Muscle of leg (tissue), 11 donors: ENCODE data around the gene KRT79. TPM values are rescaled to one million over a fixed set of nuclear protein-coding genes. Genes with fewer than 3 reads are reported as not detected.

Experiments
- DNase-seq: peaks from one replicate; pipeline ENCODE4 v3.0.0; 2013
- H3K27ac ChIP-seq: one replicate; pipeline ENCODE4 v1.5.1; 2013; ENCODE audit warnings: mild to moderate bottlenecking, low read length, control low read depth
- H3K27me3 ChIP-seq: one replicate; pipeline ENCODE4 v1.6.1; 2013; ENCODE audit warnings: low read length; ENCODE audit not compliant: control insufficient read depth, insufficient read depth
- H3K36me3 ChIP-seq: one replicate; pipeline ENCODE4 v1.6.1; 2013; ENCODE audit warnings: low read length; ENCODE audit not compliant: control insufficient read depth, insufficient read depth
- H3K4me1 ChIP-seq: one replicate; pipeline ENCODE4 v1.6.1; 2013; ENCODE audit warnings: low read length; ENCODE audit not compliant: control insufficient read depth, insufficient read depth
- H3K4me3 ChIP-seq: one replicate; pipeline ENCODE4 v1.5.1; 2013; ENCODE audit warnings: low read length, control low read depth
- H3K9me3 ChIP-seq: replicated peaks from 2 replicates; pipeline ENCODE4 v1.6.1; 2013; ENCODE audit warnings: low read depth, low read length; ENCODE audit not compliant: control insufficient read depth
- WGBS: methylation state at CpG from one replicate; pipeline ENCODE4 v1.1.5; 2013; ENCODE audit warnings: missing lambda C conversion rate; ENCODE audit not compliant: insufficient coverage; 5-methylcytosine and 5-hydroxymethylcytosine counted together
- polyA plus RNA-seq, 8 donors: library from polyadenylated mRNA; unstranded; fragments of 120-200 nt; gene quantifications; one replicate each; pipeline versions ENCODE4 v1.2.1 to v1.2.3, GENCODE V29; 2013; ENCODE audit warnings: inconsistent platforms in 1 of 8, low replicate concordance in 1 of 8; ENCODE audit not compliant: insufficient read length in 8 of 8, insufficient read depth in 1 of 8
- total RNA-seq: library from RNA; stranded (reverse); fragments of 120-200 nt; gene quantifications from one replicate; pipeline ENCODE4 v1.2.4, GENCODE V29; 2013

Gene KRT79
- total and polyA plus RNA-seq, 9 donors = not detected

DNA sequence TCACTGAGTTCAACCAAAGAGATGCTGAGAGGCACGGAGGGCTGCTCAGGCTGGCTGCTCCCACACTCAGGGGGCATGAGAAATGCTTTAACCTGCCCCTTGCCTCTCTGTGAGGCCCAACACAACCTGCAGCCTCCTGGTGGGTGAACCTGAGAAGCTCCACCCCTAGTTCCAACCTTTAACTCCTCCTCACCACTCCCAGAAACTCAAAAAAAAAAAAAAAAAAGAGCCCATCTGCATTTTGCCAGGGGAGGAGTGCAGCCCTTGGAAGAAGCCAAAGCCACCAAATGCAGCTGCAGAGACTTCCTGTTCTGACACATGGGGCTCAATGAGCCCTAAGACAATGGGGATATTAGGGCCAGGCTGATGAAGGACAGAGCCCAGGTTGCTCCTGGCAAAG is 29.1 kb downstream of the KRT79 start:
- Histone ChIP-seq H3K36me3 (no peaks in the 10 kb centered on the region), H3K4me3 (no peak overlapping the region), H3K4me1 (peaks cover 13% of the 10 kb centered on the region), H3K27me3 (peaks cover 20% of the 10 kb centered on the region), H3K9me3 (no peaks in the 10 kb centered on the region), H3K27ac (no peak overlapping the region)
- WGBS = 17% methylated on average over 1 of the region's 1 CpG
- no peak for DNase-seq

DNA sequence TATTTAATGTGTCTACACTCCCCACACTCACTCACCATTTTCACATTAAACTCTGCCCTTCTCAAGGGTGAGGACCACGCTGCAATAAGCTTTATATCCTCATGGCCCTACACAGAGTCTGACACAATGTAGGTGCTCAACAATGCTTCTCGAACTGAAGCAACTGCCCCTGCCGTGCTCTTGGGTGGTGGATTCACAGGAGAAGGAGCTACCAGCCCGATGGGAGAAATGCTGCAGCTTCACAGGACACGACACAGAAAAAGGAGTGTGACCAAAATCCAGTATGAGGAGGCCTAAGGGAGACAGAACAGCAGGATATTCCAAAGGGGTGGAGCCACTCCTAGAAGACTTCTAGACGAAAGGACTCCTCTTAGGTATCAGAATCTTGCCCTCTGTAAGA is 31.7 kb downstream of the KRT79 start:
- Histone ChIP-seq H3K27ac (no peak overlapping the region), H3K4me1 (peaks cover 13% of the 10 kb centered on the region), H3K27me3 (peaks cover 10% of the 10 kb centered on the region), H3K36me3 (no peaks in the 10 kb centered on the region), H3K4me3 (no peak overlapping the region), H3K9me3 (no peaks in the 10 kb centered on the region)
- 57% methylated on average over 6 of the region's 6 CpGs for WGBS
- no peak for DNase-seq

DNA sequence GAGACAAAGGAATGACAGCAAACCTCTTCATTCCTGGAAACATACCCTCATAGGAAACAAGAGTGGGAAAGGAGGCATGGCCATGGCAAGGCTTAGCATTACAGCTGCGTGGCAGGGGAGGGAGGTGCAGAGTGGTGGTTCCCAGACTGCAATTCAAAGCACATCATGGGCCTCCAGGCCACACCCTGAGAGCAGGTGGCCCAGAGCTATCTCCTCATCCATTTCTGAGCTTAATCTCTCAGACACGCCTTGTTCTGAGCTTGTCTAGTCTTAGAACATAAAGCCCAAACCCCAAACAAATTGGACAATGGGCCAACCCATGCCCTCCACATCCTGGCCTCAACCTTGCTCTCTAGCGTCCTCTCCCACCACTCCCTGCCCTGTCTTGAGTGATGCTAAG is 32.3 kb downstream of the KRT79 start:
- 76% methylated on average over 2 of the region's 3 CpGs for WGBS

DNA sequence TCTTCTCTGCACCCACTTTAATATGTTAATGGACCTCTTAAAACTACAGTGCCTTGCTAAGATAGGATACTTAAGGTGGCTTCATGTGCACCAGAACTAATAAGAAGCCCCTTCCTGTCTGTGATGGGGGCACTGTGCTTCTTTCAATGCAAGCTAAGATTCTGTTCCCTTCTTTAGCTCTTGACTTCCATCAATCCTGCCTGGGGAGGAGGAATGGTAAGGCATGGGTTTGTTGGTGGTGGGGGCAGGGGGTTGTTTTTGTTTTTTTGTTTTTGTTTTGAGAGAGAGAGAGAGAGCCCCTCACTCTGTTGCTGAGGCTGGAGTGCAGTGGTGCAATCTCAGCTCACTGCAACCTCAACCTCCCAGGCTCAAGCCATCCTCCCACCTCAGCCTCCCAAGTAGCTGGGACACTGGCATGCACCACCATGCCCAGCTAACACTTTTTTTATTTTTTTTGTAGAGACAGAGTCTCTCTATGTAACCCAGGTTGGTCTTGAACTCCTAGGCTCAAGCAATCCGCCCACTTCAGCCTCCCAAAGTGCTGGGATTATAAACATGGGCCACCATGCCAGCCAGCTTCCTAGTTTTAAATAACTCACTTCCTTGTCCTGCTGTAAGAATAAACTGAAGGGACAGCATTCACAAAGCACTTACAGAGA is 33.7 kb downstream of the KRT79 start:
- Histone ChIP-seq H3K4me3 (no peak overlapping the region), H3K27me3 (peaks cover 4% of the 10 kb centered on the region), H3K4me1 (peaks cover 11% of the 10 kb centered on the region), H3K36me3 (no peaks in the 10 kb centered on the region), H3K9me3 (no peaks in the 10 kb centered on the region), H3K27ac (no peak overlapping the region)
- DNase-seq = no peak
- no CpG with 5 or more reads among the region's 1 CpG for WGBS

More for the DNA sequence above, 32.3 kb downstream of the KRT79 start:
- Histone ChIP-seq H3K9me3 (no peaks in the 10 kb centered on the region), H3K36me3 (no peaks in the 10 kb centered on the region), H3K4me3 (no peak overlapping the region), H3K27me3 (peaks cover 5% of the 10 kb centered on the region), H3K4me1 (peaks cover 13% of the 10 kb centered on the region), H3K27ac (no peak overlapping the region)
- DNase-seq = no peak

DNA sequence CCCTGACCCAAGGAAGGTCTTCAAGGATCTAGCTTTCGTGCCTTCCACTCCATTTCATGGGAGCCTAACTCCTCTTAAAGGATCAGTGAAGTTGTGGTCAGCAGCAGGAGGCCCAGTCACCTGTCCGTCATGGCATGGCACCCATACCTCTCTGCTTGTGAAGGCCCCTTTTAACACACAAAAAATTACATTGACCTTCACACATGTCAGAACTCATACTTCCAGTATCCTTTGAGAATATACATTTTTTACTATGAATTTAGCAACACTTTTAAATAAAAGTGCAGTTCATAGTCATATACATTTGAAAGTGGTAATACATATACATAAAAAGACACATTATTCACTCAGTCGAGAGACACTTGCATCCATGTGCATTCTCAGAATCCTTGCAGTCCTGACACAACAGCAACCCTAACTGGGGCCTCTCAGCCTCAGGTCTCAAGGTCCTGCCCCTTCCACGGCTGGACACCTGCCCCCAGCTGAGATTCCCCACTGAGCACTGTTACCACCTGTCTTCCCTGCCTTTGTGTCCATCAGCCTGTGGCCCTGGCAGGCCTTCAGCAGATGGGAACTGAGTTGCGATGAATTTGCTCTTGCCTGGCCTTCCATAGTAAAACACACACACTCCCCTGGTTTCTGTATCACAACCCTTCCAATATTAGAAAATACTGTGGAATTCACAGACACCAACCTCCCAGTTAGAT is 34.5 kb downstream of the KRT79 start:
- Histone ChIP-seq H3K27ac (no peak overlapping the region), H3K4me1 (peaks cover 6% of the 10 kb centered on the region), H3K36me3 (no peaks in the 10 kb centered on the region), H3K9me3 (no peaks in the 10 kb centered on the region), H3K27me3 (peaks cover 2% of the 10 kb centered on the region), H3K4me3 (no peak overlapping the region)
- 42% methylated on average over 2 of the region's 5 CpGs for WGBS
- DNase-seq = no peak

DNA sequence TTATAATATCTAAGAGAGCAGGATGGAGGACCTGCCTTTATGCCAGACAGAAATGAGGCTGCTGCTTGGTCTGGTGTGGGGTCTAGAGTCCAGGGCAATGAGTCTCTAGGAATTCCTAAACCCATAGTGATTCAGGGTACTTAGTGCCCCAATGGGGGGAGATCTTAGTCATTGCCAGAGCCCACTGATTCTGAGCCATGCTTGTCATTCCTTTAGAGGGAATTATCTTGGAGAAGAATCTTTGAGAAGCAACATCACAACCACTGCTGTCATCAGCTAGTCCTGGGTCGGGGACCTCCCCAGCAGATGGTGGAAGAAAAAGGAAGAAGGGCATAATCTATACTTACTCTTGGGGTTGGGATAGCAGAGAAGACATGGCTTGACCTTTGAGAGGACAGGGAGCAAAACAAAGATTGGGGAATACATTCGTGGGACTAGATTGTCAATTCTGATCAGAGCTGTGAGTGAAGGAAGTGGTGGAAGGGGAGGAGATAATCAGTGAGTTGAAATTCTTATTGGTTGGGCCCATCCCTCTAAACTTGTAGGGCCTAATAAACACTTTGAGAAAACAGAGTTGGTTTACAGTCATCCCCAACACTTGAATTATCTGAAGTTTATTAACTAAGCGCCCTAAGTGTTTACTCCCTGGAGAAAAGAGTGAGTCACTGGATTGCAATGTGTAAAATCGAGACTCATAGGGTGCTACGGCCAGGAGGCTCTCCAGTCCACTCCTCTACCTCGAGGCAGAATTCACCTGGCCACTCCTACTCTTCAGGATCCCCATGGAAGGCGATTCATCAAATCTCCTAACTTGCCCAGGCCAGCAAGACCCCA is 35.2 kb downstream of the KRT79 start:
- DNase-seq = no peak
- Histone ChIP-seq H3K4me3 (no peak overlapping the region), H3K4me1 (peaks cover 2% of the 10 kb centered on the region), H3K27me3 (peaks cover 2% of the 10 kb centered on the region), H3K9me3 (no peaks in the 10 kb centered on the region), H3K27ac (no peak overlapping the region), H3K36me3 (no peaks in the 10 kb centered on the region)
- WGBS = 52% methylated on average over 2 of the region's 7 CpGs

DNA sequence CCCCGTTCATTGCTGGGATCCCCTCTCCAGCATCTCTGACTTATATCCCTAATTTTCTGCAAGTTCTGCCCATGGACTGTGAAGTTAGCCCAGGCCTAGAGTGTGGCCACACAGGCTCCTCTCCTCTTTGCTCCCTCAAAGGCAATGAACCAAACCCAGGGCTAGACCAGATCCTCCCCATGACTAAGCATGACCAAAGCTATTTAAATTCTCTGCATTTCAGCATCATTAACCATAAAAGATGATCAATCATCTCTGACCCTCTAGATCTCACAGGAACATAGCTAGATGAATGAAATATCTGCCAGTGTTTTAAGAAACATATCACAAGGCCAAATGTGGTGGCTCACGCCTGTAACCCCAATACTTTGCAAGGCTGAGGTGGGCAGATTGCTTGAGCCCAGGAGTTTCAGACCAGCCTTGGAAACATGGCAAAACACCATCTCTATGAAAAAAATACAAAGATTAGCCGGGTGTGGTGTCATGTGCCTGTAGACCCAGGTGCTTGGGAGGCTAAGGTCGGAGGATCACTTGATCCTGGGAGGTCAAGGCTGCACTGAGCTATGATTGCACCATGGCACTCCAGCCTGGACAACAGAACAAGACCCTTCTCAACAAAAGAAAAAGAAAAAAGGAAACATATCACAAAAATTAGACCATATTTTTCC is 36.0 kb downstream of the KRT79 start:
- DNase-seq = no peak
- H3K27me3 ChIP-seq = peaks cover 2% of the 10 kb centered on the region
- no peak overlapping the region for H3K4me3 ChIP-seq
- no peaks in the 10 kb centered on the region for H3K9me3 ChIP-seq
- WGBS = 80% methylated on average over 1 of the region's 4 CpGs
- H3K27ac ChIP-seq = no peak overlapping the region
- no peaks in the 10 kb centered on the region for H3K36me3 ChIP-seq
- H3K4me1 ChIP-seq = no peaks in the 10 kb centered on the region

DNA sequence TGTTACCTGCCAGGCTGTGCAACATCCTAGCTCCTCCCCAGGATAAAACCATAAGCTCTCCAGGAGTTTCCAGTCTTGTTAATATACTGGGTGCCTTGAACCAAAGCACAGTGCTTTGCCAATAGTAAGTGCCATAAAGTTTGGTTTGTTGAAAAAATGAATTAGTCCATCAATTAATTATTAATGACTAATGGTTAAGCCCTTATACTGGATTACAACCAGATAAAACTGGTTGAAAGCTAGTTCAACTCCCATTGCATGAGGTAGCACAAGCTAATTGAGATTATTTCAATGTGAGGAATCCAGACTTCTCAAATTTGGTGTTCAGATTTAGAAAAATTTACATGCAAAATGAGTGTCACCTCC is 36.6 kb downstream of the KRT79 start:
- no peaks in the 10 kb centered on the region for H3K36me3 ChIP-seq
- no peak overlapping the region for H3K27ac ChIP-seq
- peaks cover 2% of the 10 kb centered on the region for H3K27me3 ChIP-seq
- no peaks in the 10 kb centered on the region for H3K4me1 ChIP-seq
- no peak overlapping the region for H3K4me3 ChIP-seq
- no peak for DNase-seq
- H3K9me3 ChIP-seq = no peaks in the 10 kb centered on the region

DNA sequence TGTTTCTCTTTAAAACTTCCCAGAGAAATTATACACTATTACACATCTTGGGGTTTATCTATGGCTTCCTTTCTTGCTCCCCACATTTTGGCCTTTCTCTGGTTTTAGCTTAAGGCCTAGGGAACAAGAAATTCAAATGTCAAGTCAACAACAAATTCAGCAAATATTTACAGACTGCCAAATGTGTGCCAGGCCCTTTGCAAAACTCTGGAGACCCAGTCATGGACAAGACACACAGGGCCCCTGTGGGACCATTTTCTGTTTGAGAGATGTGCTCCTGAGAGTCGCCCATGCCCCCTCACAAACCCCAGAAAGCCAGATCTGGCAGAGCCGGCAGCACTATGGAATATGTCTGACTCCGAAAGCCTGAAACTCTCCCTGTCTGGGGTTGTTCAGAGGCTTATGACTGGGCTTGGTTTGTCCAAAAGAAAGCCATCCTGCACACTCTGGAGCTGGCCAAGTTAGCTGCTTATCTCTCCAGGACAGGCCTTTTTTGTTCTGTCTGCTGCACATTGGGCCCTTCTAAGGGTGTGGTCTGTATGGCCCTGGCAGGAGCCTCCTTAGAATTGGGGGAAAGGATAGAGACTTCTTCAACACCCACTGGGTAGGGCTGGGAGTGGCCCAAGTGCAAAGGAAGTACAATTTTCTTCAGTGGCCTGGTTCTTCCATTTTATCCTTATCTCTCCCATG is 37.1 kb downstream of the KRT79 start:
- Histone ChIP-seq H3K9me3 (no peaks in the 10 kb centered on the region), H3K36me3 (no peaks in the 10 kb centered on the region), H3K27me3 (no peaks in the 10 kb centered on the region), H3K4me3 (no peak overlapping the region), H3K27ac (no peak overlapping the region), H3K4me1 (no peaks in the 10 kb centered on the region)
- DNase-seq = no peak
- no CpG with 5 or more reads among the region's 3 CpGs for WGBS
